NCI-H526 treated with DMSO at 0.1 percent for 48 hours (cell line): Measurements from ENCODE around the gene SCNM1.
"Not testable (repeated sequence)": the region's sequence is repeated elsewhere in the genome, so short reads cannot be mapped to it uniquely, and the experiment has no call there.

Source experiments
- DNase-seq: peaks from one replicate; lab custom pipeline; 2025; lab: John Stamatoyannopoulos, UW

SCNM1 gene

DNA sequence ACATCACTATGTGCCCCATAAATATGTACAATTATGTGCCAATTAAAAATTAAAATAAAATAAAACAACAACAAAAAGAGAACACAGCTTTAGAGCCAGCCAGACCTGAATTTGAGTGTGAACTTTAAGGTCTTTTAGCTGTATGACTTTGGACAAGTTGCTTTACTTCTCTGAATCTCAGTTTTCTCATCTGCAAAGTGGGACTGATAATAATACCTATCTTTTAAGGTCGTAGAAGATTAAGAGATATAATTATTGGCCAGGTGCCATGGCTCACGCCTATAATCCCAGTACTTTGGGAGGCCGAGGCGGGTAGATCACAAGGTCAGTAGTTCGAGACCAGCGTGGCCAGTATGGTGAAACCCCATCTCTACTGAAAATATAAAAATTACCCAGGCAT is 27.4 kb downstream of the SCNM1 start:
- DNase-seq: no peak

GRCh38 chr1:151193856-151194255 is 27.9 kb downstream of the SCNM1 start:
- DNase-seq: no peak

DNA sequence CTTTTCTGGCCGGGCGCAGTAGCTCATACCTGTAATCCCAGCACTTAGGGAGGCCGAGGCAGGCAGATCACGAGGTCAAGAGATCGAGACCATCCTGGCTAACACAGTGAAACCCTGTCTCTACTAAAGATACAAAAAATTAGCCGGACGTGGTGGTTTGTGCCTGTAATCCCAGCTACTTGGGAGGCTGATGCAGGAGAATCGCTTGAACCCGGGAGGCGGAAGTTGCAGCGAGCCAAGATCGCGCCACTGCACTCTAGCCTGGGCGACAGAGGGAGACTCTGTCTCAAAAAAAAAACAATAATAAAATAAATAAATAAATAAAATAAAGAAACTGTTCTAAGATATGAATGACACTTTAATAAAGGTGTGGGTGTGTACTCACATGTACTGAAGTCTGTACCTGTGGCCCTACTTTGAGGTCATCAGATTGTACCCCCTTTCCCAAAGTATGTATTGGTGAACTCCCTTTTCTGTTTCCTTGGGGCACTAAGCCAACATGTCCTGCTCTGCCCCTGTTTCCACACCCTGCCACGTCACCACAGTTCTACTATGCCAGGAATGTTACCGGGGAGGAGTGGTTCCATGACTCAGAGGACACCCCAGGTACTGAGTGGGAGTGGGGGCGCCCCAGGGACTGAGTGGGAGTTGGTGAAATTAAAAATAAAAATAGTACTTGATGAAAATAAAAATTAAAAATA is 29.1 kb downstream of the SCNM1 start:
- not testable (repeated sequence) for DNase-seq

GRCh38 chr1:151196292-151196800 is 30.4 kb downstream of the SCNM1 start:
- peak; percentile 98 for DNase-seq

- DNase-seq: no peak
Observed at GRCh38 chr1:151197863-151198253, 31.9 kb downstream of the SCNM1 start.

- DNase-seq: peak; percentile 100
Observed at GRCh38 chr1:151198254-151199127, 32.5 kb downstream of the SCNM1 start, which contains the start of gene PIP5K1A. Gene PIP5K1A, plus strand, starts transcription at chr1:151198552. Its CDS starts 445 bp downstream, at chr1:151198997.

DNA sequence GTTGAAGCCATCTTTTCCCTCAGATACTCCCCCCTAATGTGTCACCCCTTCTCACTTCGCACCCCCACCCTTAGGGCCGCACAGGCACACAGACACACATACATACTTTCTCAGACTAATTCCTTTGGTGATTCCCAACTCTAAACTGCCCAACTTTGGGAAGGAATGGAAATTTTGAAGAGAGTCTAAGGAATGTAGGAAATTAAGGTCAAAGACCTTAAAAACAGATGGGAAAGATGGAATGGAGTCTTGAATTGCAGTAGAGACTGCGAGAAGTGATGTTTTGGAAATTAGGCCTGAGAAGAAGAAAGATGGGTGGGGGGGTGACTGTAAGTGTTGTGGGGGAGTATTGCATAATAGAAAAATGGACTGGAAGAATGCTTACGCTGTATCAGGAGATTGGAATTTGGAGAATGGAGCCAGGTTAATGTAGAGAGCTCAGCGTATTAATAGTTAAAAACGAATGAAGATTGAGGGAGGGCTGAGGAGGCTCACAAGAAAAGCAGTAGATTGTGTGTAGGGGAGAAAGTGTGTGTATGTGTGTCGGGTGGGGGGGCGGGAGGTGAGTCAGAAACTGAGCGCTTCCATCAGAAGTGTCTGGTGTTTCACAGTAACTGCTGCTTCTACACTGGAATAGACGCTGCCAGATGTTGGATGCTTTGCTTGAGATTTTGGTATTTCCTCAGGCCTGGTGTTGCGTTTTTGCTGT is 34.1 kb downstream of the SCNM1 start:
- no peak for DNase-seq

- not testable (repeated sequence) for DNase-seq
Observed at GRCh38 chr1:151205381-151205965, 39.5 kb downstream of the SCNM1 start.

GRCh38 chr1:151210830-151211229 is 44.9 kb downstream of the SCNM1 start:
- no peak for DNase-seq

GRCh38 chr1:151211972-151212705 is 46.2 kb downstream of the SCNM1 start:
- DNase-seq: no peak

- no peak for DNase-seq
Observed at GRCh38 chr1:151213560-151213959, 47.6 kb downstream of the SCNM1 start.
